Tibial nerve (tissue), 4 donors: Measurements from ENCODE around the gene SPAG17. TPM values are rescaled to one million over a fixed set of nuclear protein-coding genes. Genes with fewer than 3 reads are reported as not detected.

Experiments
- DNase-seq, 2 donors: peaks; one replicate each; pipeline ENCODE4 v3.0.0-alpha.2; 2019; ENCODE audit warnings: low spot score in 2 of 2
- H3K27ac ChIP-seq, 4 donors: fragments of 200-600 bp; sonication (generic) in 3 of 4; one replicate each; pipeline ENCODE4 v1.5.1; 2017 to 2019; ENCODE audit warnings: mild to moderate bottlenecking in 1 of 4
- H3K27me3 ChIP-seq, 2 donors: fragments of 200-600 bp; sonication (generic) in 1 of 2; one replicate each; pipeline versions ENCODE4 v1.5.1 to v1.6.0; 2017 to 2019
- H3K36me3 ChIP-seq, 3 donors: fragments of 200-600 bp; sonication (generic); one replicate each; pipeline ENCODE4 v1.5.1; 2018 to 2019
- H3K4me1 ChIP-seq, 4 donors: fragments of 200-600 bp; sonication (generic) in 3 of 4; one replicate each; pipeline ENCODE4 v1.5.1; 2017 to 2019
- H3K4me3 ChIP-seq, 4 donors: fragments of 200-600 bp; sonication (generic) in 3 of 4; one replicate each; pipeline ENCODE4 v1.5.1; 2017 to 2019; ENCODE audit warnings: mild to moderate bottlenecking in 1 of 4, moderate library complexity in 1 of 4
- H3K9me3 ChIP-seq, 4 donors: fragments of 200-600 bp; sonication (generic) in 3 of 4; one replicate each; pipeline ENCODE4 v1.5.1; 2017 to 2019
- CTCF ChIP-seq, 5 experiments: fragments of 200-600 bp in 3 of 5; fragments of 450-650 bp in 2 of 5; sonication (generic) in 3 of 5; IDR thresholded peaks; one replicate each; pipeline ENCODE4 v1.5.1; 2016 to 2019; ENCODE audit warnings: antibody characterized with exemption in 5 of 5, mild to moderate bottlenecking in 3 of 5, moderate library complexity in 2 of 5
- EP300 ChIP-seq, 2 donors: sonication (generic); formaldehyde crosslinking; IDR thresholded peaks; one replicate each; pipeline ENCODE4 v1.6.1; 2017; ENCODE audit warnings: antibody characterized with exemption in 2 of 2, mild to moderate bottlenecking in 1 of 2
- POLR2A ChIP-seq, 2 donors: fragments of 450-650 bp; IDR thresholded peaks; one replicate each; pipeline ENCODE4 v1.6.1; 2017; ENCODE audit warnings: antibody characterized with exemption in 2 of 2, mild to moderate bottlenecking in 2 of 2, moderate library complexity in 2 of 2
- WGBS, 2 donors: methylation state at CpG; one replicate each; pipeline ENCODE4 v1.1.5; 2018; 5-methylcytosine and 5-hydroxymethylcytosine counted together
- total RNA-seq, 4 donors: library from RNA; depleted of rRNA; stranded (reverse); fragments of >200 nt; gene quantifications; one replicate each; pipeline ENCODE4 v1.1.0, GENCODE V29; 2016

SPAG17 gene
- total RNA-seq, 4 donors from 2014 or later = under 0.01 to 4.2 (median 1.2) TPM

GRCh38 chr1:118128761-118129160, 56.3 kb downstream of the SPAG17 start:
- no peak overlapping the region for H3K27ac ChIP-seq
- no peaks in the 10 kb centered on the region for H3K4me1 ChIP-seq
- no peak for DNase-seq
- H3K27me3 ChIP-seq = no peaks in the 10 kb centered on the region
- H3K9me3 ChIP-seq = no peaks in the 10 kb centered on the region
- 73 to 75% methylated on average over 1 of the region's 1 CpG for WGBS, 2 donors
- no peak for TF ChIP-seq POLR2A (IDR thresholded peaks at IDR 0.05)
- no peak for TF ChIP-seq CTCF (IDR thresholded peaks at IDR 0.05)
- TF ChIP-seq EP300 (IDR thresholded peaks at IDR 0.05) = no peak
- no peaks in the 10 kb centered on the region for H3K36me3 ChIP-seq
- no peak overlapping the region for H3K4me3 ChIP-seq

GRCh38 chr1:118124064-118124463, 61.0 kb downstream of the SPAG17 start:
- TF ChIP-seq EP300 (IDR thresholded peaks at IDR 0.05) = no peak
- Histone ChIP-seq H3K4me1 (peaks cover 0 to 10% (median 2%) of the 10 kb centered on the region in 4 donors), H3K36me3 (no peaks in the 10 kb centered on the region), H3K4me3 (no peak overlapping the region), H3K27me3 (no peaks in the 10 kb centered on the region), H3K9me3 (no peaks in the 10 kb centered on the region), H3K27ac (no peak overlapping the region)
- DNase-seq = no peak
- WGBS, 2 donors = 63 to 70% methylated on average over 3 of the region's 3 CpGs

- no peaks in the 10 kb centered on the region for H3K9me3 ChIP-seq
- no peaks in the 10 kb centered on the region for H3K36me3 ChIP-seq
- no peak for DNase-seq
- 81 to 89% methylated on average over 3 of the region's 3 CpGs for WGBS, 2 donors
- H3K27me3 ChIP-seq = no peaks in the 10 kb centered on the region
- H3K4me1 ChIP-seq = peaks cover 0 to 18% (median 10%) of the 10 kb centered on the region in 4 donors
- no peak for TF ChIP-seq EP300 (IDR thresholded peaks at IDR 0.05)
- no peak for TF ChIP-seq POLR2A (IDR thresholded peaks at IDR 0.05)
- no peak for TF ChIP-seq CTCF (IDR thresholded peaks at IDR 0.05)
- H3K4me3 ChIP-seq = no peak overlapping the region
- no peak overlapping the region for H3K27ac ChIP-seq
Observed at GRCh38 chr1:118123116-118123839, 61.8 kb downstream of the SPAG17 start.

GRCh38 chr1:118122234-118123004, 62.6 kb downstream of the SPAG17 start:
- no peak for DNase-seq
- WGBS, 2 donors = 65 to 68% methylated on average over 4 of the region's 4 CpGs

GRCh38 chr1:118118873-118119463, 66.1 kb downstream of the SPAG17 start:
- peak overlapping the region in 2 of 4 donors; percentile 11 to 19 for H3K27ac ChIP-seq
- peaks cover 0 to 42% (median 23%) of the 10 kb centered on the region in 4 donors for H3K4me1 ChIP-seq
- WGBS, 2 donors = 67% methylated on average over 2 of the region's 2 CpGs
- no peak for DNase-seq
- H3K36me3 ChIP-seq = no peaks in the 10 kb centered on the region
- no peaks in the 10 kb centered on the region for H3K9me3 ChIP-seq
- no peak overlapping the region for H3K4me3 ChIP-seq
- H3K27me3 ChIP-seq = no peaks in the 10 kb centered on the region
- TF ChIP-seq CTCF (IDR thresholded peaks at IDR 0.05) (no peak), EP300 (IDR thresholded peaks at IDR 0.05) (no peak), POLR2A (IDR thresholded peaks at IDR 0.05) (no peak)

More at GRCh38 chr1:118122234-118123004, 62.6 kb downstream of the SPAG17 start:
- Histone ChIP-seq H3K4me1 (peaks cover 0 to 27% (median 15%) of the 10 kb centered on the region in 4 donors), H3K36me3 (no peaks in the 10 kb centered on the region), H3K27ac (no peak overlapping the region), H3K9me3 (no peaks in the 10 kb centered on the region), H3K4me3 (no peak overlapping the region), H3K27me3 (no peaks in the 10 kb centered on the region)
- TF ChIP-seq POLR2A (IDR thresholded peaks at IDR 0.05) (no peak), CTCF (IDR thresholded peaks at IDR 0.05) (no peak), EP300 (IDR thresholded peaks at IDR 0.05) (no peak)
